ENCODE results near the gene DSCAML1.

Gene DSCAML1

GRCh38 chr11:117830674-117831351, 33.8 kb upstream of the DSCAML1 start:
- DNase-seq = peak; percentile 18

- no peak for DNase-seq
Measured at GRCh38 chr11:117830072-117830471, 33.1 kb upstream of the DSCAML1 start.

GRCh38 chr11:117829369-117829725, 32.3 kb upstream of the DSCAML1 start:
- no peak for DNase-seq

GRCh38 chr11:117828611-117829368, 31.8 kb upstream of the DSCAML1 start:
- peak; percentile 61 for DNase-seq

GRCh38 chr11:117827521-117828511, 30.8 kb upstream of the DSCAML1 start:
- DNase-seq = peak; percentile 37

- DNase-seq = peak; percentile 30
Measured at GRCh38 chr11:117826832-117827231, 29.8 kb upstream of the DSCAML1 start.

GRCh38 chr11:117826190-117826570, 29.2 kb upstream of the DSCAML1 start:
- DNase-seq = no peak

GRCh38 chr11:117825538-117826189, 28.6 kb upstream of the DSCAML1 start:
- DNase-seq = no peak

- peak; percentile 36 for DNase-seq
Measured at GRCh38 chr11:117824571-117825537, 27.8 kb upstream of the DSCAML1 start, which contains the start of gene FXYD2. Gene FXYD2, minus strand, starts transcription at chr11:117824744. Its CDS starts 66 bp downstream, at chr11:117824678.

GRCh38 chr11:117823946-117824420, 27.0 kb upstream of the DSCAML1 start:
- DNase-seq = no peak

- DNase-seq = peak; percentile 44
Measured at GRCh38 chr11:117823294-117823945, 26.4 kb upstream of the DSCAML1 start.

GRCh38 chr11:117822074-117823033, 25.3 kb upstream of the DSCAML1 start:
- peak; percentile 70 for DNase-seq

GRCh38 chr11:117821431-117821830, 24.4 kb upstream of the DSCAML1 start:
- DNase-seq = no peak

- no peak for DNase-seq
Measured at GRCh38 chr11:117820516-117820915, 23.5 kb upstream of the DSCAML1 start.

GRCh38 chr11:117820071-117820470, 23.1 kb upstream of the DSCAML1 start:
- peak; percentile 88 for DNase-seq

GRCh38 chr11:117819096-117820040, 22.4 kb upstream of the DSCAML1 start:
- DNase-seq = peak; percentile 93

- peak; percentile 67 for DNase-seq
Measured at GRCh38 chr11:117818041-117818873, 21.2 kb upstream of the DSCAML1 start.

All from DMS53 (cell line).